Measurements from ENCODE around the gene ATOX1. TPM values are rescaled to one million over a fixed set of nuclear protein-coding genes. Genes with fewer than 3 reads are reported as not detected.

Gene ATOX1
- total and polyA plus RNA-seq, 2 of the 8 experiments (the other 6 are each of a cell fraction or from before 2014, with no cell fraction given), result 79.9 to 232 TPM

GRCh38 chr5:151751593-151751992, 6.8 kb downstream of the ATOX1 start:
- Histone ChIP-seq H3K9ac (replicated peaks in 1 of 4; ENCODE audit: extremely low read depth in 1 of 4, low read depth in 3 of 4, low read length in 3 of 4) (no peak overlapping the region), H2BK15ac (ENCODE audit: low read length) (no peak overlapping the region), H2BK120ac (replicated peaks; ENCODE audit: low read depth, low read length) (no peak overlapping the region), H2BK12ac (ENCODE audit: low read depth, low read length) (no peak overlapping the region), H3K23ac (ENCODE audit: insufficient read length) (no peak overlapping the region), H3K27ac (ENCODE audit: low read depth, low read length) (no peak overlapping the region), H3K56ac (replicated peaks; ENCODE audit: insufficient read length, low read depth, low read length) (no peak overlapping the region), H2BK20ac (ENCODE audit: low read length) (no peak overlapping the region), H3K4me2 (ENCODE audit: insufficient read depth in 1 of 2, low read depth in 2 of 2, low read length in 2 of 2) (no peak overlapping the region), H3K23me2 (ENCODE audit: low read depth, low read length) (no peaks in the 10 kb centered on the region), H4K5ac (ENCODE audit: insufficient read length, low read depth, low read length) (no peak overlapping the region), H3K18ac (ENCODE audit: extremely low read depth, low read length) (no peak overlapping the region), H4K20me1 (replicated peaks in 1 of 2; ENCODE audit: control insufficient read depth in 1 of 2, insufficient read depth in 2 of 2, low read length in 2 of 2) (peaks cover 0 to 4% of the 10 kb centered on the region in 2 experiments), H3K79me2 (ENCODE audit: control insufficient read depth in 1 of 2, insufficient read depth in 2 of 2, low read length in 2 of 2) (no peaks in the 10 kb centered on the region), H3K4me1 (replicated peaks in 1 of 4; ENCODE audit: control insufficient read depth in 3 of 4, insufficient read depth in 4 of 4, low read length in 3 of 4) (peaks cover 0 to 4% (median 2%) of the 10 kb centered on the region in 4 experiments; a peak in 2 of 7 replicates), H2AK5ac (ENCODE audit: low read depth, low read length) (no peak overlapping the region), H3K27me3 (replicated peaks in 1 of 4; ENCODE audit: control insufficient read depth in 3 of 4, extremely low read depth in 1 of 4, insufficient read depth in 3 of 4, low read length in 3 of 4) (no peaks in the 10 kb centered on the region), H3K4ac (replicated peaks; ENCODE audit: insufficient read length, low read depth, low read length) (no peak overlapping the region), H3K4me3 (ENCODE audit: extremely low read depth in 1 of 4, insufficient read depth in 2 of 4, low read depth in 3 of 4, low read length in 4 of 4) (no peak overlapping the region), H3K14ac (ENCODE audit: insufficient read length) (no peak overlapping the region), H2BK5ac (ENCODE audit: low read depth, low read length) (no peak overlapping the region), H2AFZ (ENCODE audit: low read length) (no peak overlapping the region), H3K79me1 (ENCODE audit: low read depth, low read length) (0 out of 2 replicates have a peak, but pooled peaks cover 3% of the 10 kb centered on the region), H4K91ac (replicated peaks; ENCODE audit: insufficient read length, low read length) (no peak overlapping the region), H3K9me3 (ENCODE audit: insufficient read depth in 2 of 2, low read depth in 1 of 2, low read length in 1 of 2) (no peaks in the 10 kb centered on the region), H3K36me3 (ENCODE audit: control insufficient read depth in 2 of 4, insufficient read depth in 4 of 4, low read length in 3 of 4) (peaks cover 0 to 8% (median 0%) of the 10 kb centered on the region in 4 experiments; a peak in 1 of 8 replicates), H4K8ac (ENCODE audit: extremely low read depth, insufficient read depth, low read length) (no peak overlapping the region)
- 82% methylated on average over 4 of the region's 4 CpGs; no CpG with 5 or more reads in 1 of the 2 experiments for WGBS, 2 experiments (ENCODE audit: extremely low coverage in 1 of 2, insufficient coverage in 1 of 2, insufficient read length in 1 of 2, insufficient replicate concordance in 2 of 2, low coverage in 1 of 2, low lambda C conversion rate in 2 of 2, missing lambda C conversion rate in 1 of 2)
- DNase-seq (ENCODE audit: low read depth in 1 of 2, low spot score in 2 of 2) (no peak), FAIRE-seq (no peak)
- POLR2A ChIA-PET (ENCODE audit: partially characterized antibody), result interaction anchor here (19.5 kb wide), 1 partner anchor 21 kb away, joined by 182 read pairs; the partner anchor contains the start of gene G3BP1
- TF ChIP-seq EP300 (IDR thresholded peaks at IDR 0.05; ENCODE audit: borderline replicate concordance in 1 of 2, low read depth in 2 of 2, low read length in 2 of 2) (no peak), TCF12 (IDR thresholded peaks at IDR 0.05; ENCODE audit: low read depth, low read length) (no peak), MAFK (IDR thresholded peaks at IDR 0.05; ENCODE audit: low read depth, low read length) (no peak), SP1 (IDR thresholded peaks at IDR 0.05; ENCODE audit: low read depth, low read length) (no peak)
- CTCF ChIA-PET (ENCODE audit: partially characterized antibody), result interaction anchor here (0.5 to 38.0 kb wide), 8 partner anchors 11 to 636 kb away, joined by 3 to 991 read pairs (median 3); partner anchors contain the start of gene SLC36A1

Measured in H1 (cell line).